Neutrophil (primary cell): ENCODE data around the gene ZNF804A.

Experiments
- H3K27ac ChIP-seq: fragments of 200-600 bp; sonication (generic); 2 replicates; pipeline ENCODE4 v1.5.1; 2016; ENCODE audit warnings: mild to moderate bottlenecking, moderate library complexity
- H3K27me3 ChIP-seq: fragments of 200-600 bp; sonication (generic); 2 replicates; pipeline ENCODE4 v1.6.0; 2016; ENCODE audit warnings: mild to moderate bottlenecking
- H3K36me3 ChIP-seq: fragments of 200-600 bp; sonication (generic); 2 replicates; pipeline ENCODE4 v1.5.1; 2017
- H3K4me1 ChIP-seq, 2 experiments: fragments of 200-600 bp in 1 of 2; sonication (generic) in 1 of 2; 1 replicate in 1 of 2; 2 replicates in 1 of 2; pipeline versions ENCODE4 v1.5.1 to v1.6.1; 2013 to 2016; ENCODE audit warnings: low read depth in 1 of 2, low read length in 1 of 2, mild to moderate bottlenecking in 1 of 2, moderate library complexity in 1 of 2; ENCODE audit not compliant: control insufficient read depth in 1 of 2, insufficient read depth in 1 of 2
- H3K4me3 ChIP-seq, 2 experiments: fragments of 200-600 bp in 1 of 2; sonication (generic) in 1 of 2; 1 replicate in 1 of 2; 2 replicates in 1 of 2; pipeline ENCODE4 v1.5.1; 2013 to 2016; ENCODE audit warnings: low read depth in 1 of 2, low read length in 1 of 2, mild to moderate bottlenecking in 1 of 2, moderate library complexity in 1 of 2
- H3K9me3 ChIP-seq: fragments of 200-600 bp; sonication (generic); 2 replicates; pipeline ENCODE4 v1.5.1; 2016
- CTCF ChIP-seq: fragments of 200-600 bp; sonication (generic); IDR thresholded peaks from 2 replicates; pipeline ENCODE4 v1.5.1; 2016; ENCODE audit warnings: antibody characterized with exemption

Gene ZNF804A

GRCh38 chr2:184927040-184927439, 328.7 kb downstream of the ZNF804A start:
- no peaks in the 10 kb centered on the region for H3K36me3 ChIP-seq
- no peaks in the 10 kb centered on the region for H3K9me3 ChIP-seq
- no peak for TF ChIP-seq CTCF
- no peaks in the 10 kb centered on the region for H3K27me3 ChIP-seq
- H3K4me3 ChIP-seq, result no peak overlapping the region
- no peak overlapping the region for H3K27ac ChIP-seq
- no peaks in the 10 kb centered on the region for H3K4me1 ChIP-seq

GRCh38 chr2:184936761-184937160, 338.4 kb downstream of the ZNF804A start:
- Histone ChIP-seq H3K4me1 (no peaks in the 10 kb centered on the region), H3K27me3 (no peaks in the 10 kb centered on the region), H3K27ac (no peak overlapping the region), H3K4me3 (no peak overlapping the region), H3K9me3 (no peaks in the 10 kb centered on the region), H3K36me3 (no peaks in the 10 kb centered on the region)
- no peak for TF ChIP-seq CTCF

GRCh38 chr2:184938221-184938985, 340.1 kb downstream of the ZNF804A start:
- TF ChIP-seq CTCF, result no peak
- Histone ChIP-seq H3K9me3 (no peaks in the 10 kb centered on the region), H3K4me3 (no peak overlapping the region), H3K36me3 (no peaks in the 10 kb centered on the region), H3K27me3 (no peaks in the 10 kb centered on the region), H3K27ac (no peak overlapping the region), H3K4me1 (no peaks in the 10 kb centered on the region)

GRCh38 chr2:184945326-184945725, 347.0 kb downstream of the ZNF804A start:
- H3K27ac ChIP-seq, result no peak overlapping the region
- no peaks in the 10 kb centered on the region for H3K4me1 ChIP-seq
- TF ChIP-seq CTCF, result no peak
- no peaks in the 10 kb centered on the region for H3K27me3 ChIP-seq
- H3K4me3 ChIP-seq, result no peak overlapping the region
- H3K9me3 ChIP-seq, result no peaks in the 10 kb centered on the region
- no peaks in the 10 kb centered on the region for H3K36me3 ChIP-seq

- H3K27me3 ChIP-seq, result no peaks in the 10 kb centered on the region
- no peak overlapping the region for H3K4me3 ChIP-seq
- no peak for TF ChIP-seq CTCF
- H3K4me1 ChIP-seq, result no peaks in the 10 kb centered on the region
- H3K27ac ChIP-seq, result no peak overlapping the region
- no peaks in the 10 kb centered on the region for H3K9me3 ChIP-seq
- no peaks in the 10 kb centered on the region for H3K36me3 ChIP-seq
These were observed 347.5 kb downstream of the ZNF804A start for GRCh38 chr2:184945824-184946223.
